ENCODE results near the gene MRTFA.

DNA sequence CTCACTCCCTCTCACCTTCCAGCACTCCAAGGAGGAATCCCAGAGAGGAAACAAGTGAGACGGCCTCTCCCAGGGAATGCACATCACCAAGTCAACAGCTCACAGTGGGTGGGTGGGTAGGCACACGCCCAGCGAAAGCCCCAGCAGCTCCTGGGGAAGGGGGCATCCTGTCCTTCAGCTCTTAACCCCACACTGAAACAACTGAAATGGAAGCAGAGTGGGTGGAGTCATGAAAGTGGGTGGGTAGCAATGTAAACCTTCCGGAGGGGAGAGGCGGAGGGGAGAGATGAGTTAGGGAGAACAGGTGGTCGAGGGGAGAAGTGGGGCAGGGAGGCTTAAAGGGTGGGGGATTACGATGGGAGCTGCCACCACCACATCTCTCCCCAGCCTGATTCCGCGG, 48.2 kb upstream of the MRTFA start:
- TF ChIP-seq TAF1 (IDR thresholded peaks at IDR 0.05; ENCODE audit: borderline replicate concordance, low read depth, low read length) (no peak), POLR2AphosphoS5 (IDR thresholded peaks at IDR 0.05; ENCODE audit: low read depth, low read length) (no peak)
